ENCODE results near the gene AGO4. TPM values are rescaled to one million over a fixed set of nuclear protein-coding genes. Genes with fewer than 3 reads are reported as not detected.

Gene AGO4
- total and polyA plus RNA-seq, 2 of the 8 experiments (the other 6 are each of a cell fraction or from before 2014, with no cell fraction given): 5.5 to 7.7 TPM

- no peak overlapping the region for H2AFZ ChIP-seq (ENCODE audit: low read length)
- CTCF ChIA-PET (ENCODE audit: partially characterized antibody): interaction anchor here (1.2 to 3.4 kb wide), 4 partner anchors 11 to 35 kb away, joined by 3 to 12 read pairs (median 5); no protein-coding TSS in a partner anchor
- FAIRE-seq: no peak
Observed at GRCh38 chr1:35888255-35888654, 80.4 kb downstream of the AGO4 start.

More at GRCh38 chr1:35888255-35888654, 80.4 kb downstream of the AGO4 start:
- H3K4me3 ChIP-seq (ENCODE audit: extremely low read depth in 1 of 4, insufficient read depth in 2 of 4, low read depth in 3 of 4, low read length in 4 of 4): no peak overlapping the region
- no peak for TF ChIP-seq SIN3A (conservative IDR thresholded peaks at IDR 0.05 in 1 of 2, IDR thresholded peaks at IDR 0.05 in 1 of 2; ENCODE audit: low read depth in 1 of 2, low read length in 2 of 2)
- WGBS, 2 experiments (ENCODE audit: extremely low coverage in 1 of 2, insufficient coverage in 1 of 2, insufficient read length in 1 of 2, insufficient replicate concordance in 2 of 2, low coverage in 1 of 2, low lambda C conversion rate in 2 of 2, missing lambda C conversion rate in 1 of 2): 97% methylated on average over 11 of the region's 11 CpGs; no CpG with 5 or more reads in 1 of the 2 experiments
- H3K23me2 ChIP-seq (ENCODE audit: low read depth, low read length): peaks cover 10% of the 10 kb centered on the region
- H2AK5ac ChIP-seq (ENCODE audit: low read depth, low read length): no peak overlapping the region
- H3K9me3 ChIP-seq (ENCODE audit: insufficient read depth in 2 of 2, low read depth in 1 of 2, low read length in 1 of 2): no peaks in the 10 kb centered on the region
- peaks cover 8 to 32% (median 16%) of the 10 kb centered on the region in 4 experiments; a peak in 7 of 8 replicates for H3K36me3 ChIP-seq (ENCODE audit: control insufficient read depth in 2 of 4, insufficient read depth in 4 of 4, low read length in 3 of 4)
- H3K79me1 ChIP-seq (ENCODE audit: low read depth, low read length): peaks cover 12% of the 10 kb centered on the region
- H3K23ac ChIP-seq (ENCODE audit: insufficient read length): no peak overlapping the region
- H3K9ac ChIP-seq (replicated peaks in 1 of 4; ENCODE audit: extremely low read depth in 1 of 4, low read depth in 3 of 4, low read length in 3 of 4): no peak overlapping the region
- H3K27ac ChIP-seq (ENCODE audit: low read depth, low read length): no peak overlapping the region
- H2BK12ac ChIP-seq (ENCODE audit: low read depth, low read length): no peak overlapping the region
- peaks cover 13 to 28% (median 25%) of the 10 kb centered on the region in 4 experiments for H3K4me1 ChIP-seq (replicated peaks in 1 of 4; ENCODE audit: control insufficient read depth in 3 of 4, insufficient read depth in 4 of 4, low read length in 3 of 4)
- H3K14ac ChIP-seq (ENCODE audit: insufficient read length): no peak overlapping the region
- peaks cover 23 to 25% of the 10 kb centered on the region in 2 experiments for H4K20me1 ChIP-seq (replicated peaks in 1 of 2; ENCODE audit: control insufficient read depth in 1 of 2, insufficient read depth in 2 of 2, low read length in 2 of 2)
- no peak for DNase-seq (ENCODE audit: low read depth in 1 of 2, low spot score in 2 of 2)
- POLR2A ChIA-PET (ENCODE audit: partially characterized antibody): interaction anchor here (3.2 kb wide), 1 partner anchor 43 kb away, joined by 17 read pairs; the partner anchor contains the start of gene AGO3
- H3K27me3 ChIP-seq (replicated peaks in 1 of 4; ENCODE audit: control insufficient read depth in 3 of 4, extremely low read depth in 1 of 4, insufficient read depth in 3 of 4, low read length in 3 of 4): no peaks in the 10 kb centered on the region
- peaks cover 16 to 50% of the 10 kb centered on the region in 2 experiments for H3K79me2 ChIP-seq (ENCODE audit: control insufficient read depth in 1 of 2, insufficient read depth in 2 of 2, low read length in 2 of 2)
- no peak overlapping the region; a peak in 1 of 4 replicates for H3K4me2 ChIP-seq (ENCODE audit: insufficient read depth in 1 of 2, low read depth in 2 of 2, low read length in 2 of 2)
- no peak overlapping the region for H2BK5ac ChIP-seq (ENCODE audit: low read depth, low read length)
- no peak overlapping the region for H3K18ac ChIP-seq (ENCODE audit: extremely low read depth, low read length)
- H4K91ac ChIP-seq (replicated peaks; ENCODE audit: insufficient read length, low read length): no peak overlapping the region
- H3K4ac ChIP-seq (replicated peaks; ENCODE audit: insufficient read length, low read depth, low read length): no peak overlapping the region
- no peak overlapping the region for H2BK20ac ChIP-seq (ENCODE audit: low read length)
- H2BK120ac ChIP-seq (replicated peaks; ENCODE audit: low read depth, low read length): no peak overlapping the region
- no peak overlapping the region for H3K56ac ChIP-seq (replicated peaks; ENCODE audit: insufficient read length, low read depth, low read length)
- no peak overlapping the region for H4K8ac ChIP-seq (ENCODE audit: extremely low read depth, insufficient read depth, low read length)
- H4K5ac ChIP-seq (ENCODE audit: insufficient read length, low read depth, low read length): no peak overlapping the region
- H2BK15ac ChIP-seq (ENCODE audit: low read length): no peak overlapping the region

All from H1 (cell line).